Duodenal mucosa (tissue), 2 donors: ENCODE measurements around the gene C2.

ENCODE experiments used
- H3K27ac ChIP-seq: one replicate; pipeline ENCODE4 v1.7.0; 2013; ENCODE audit warnings: low read depth, low read length
- H3K27me3 ChIP-seq, 2 donors: one replicate each; pipeline ENCODE4 v1.7.0; 2013; ENCODE audit warnings: low read length in 2 of 2, control low read depth in 1 of 2; ENCODE audit not compliant: insufficient read depth in 2 of 2, control insufficient read depth in 1 of 2
- H3K36me3 ChIP-seq, 2 donors: one replicate each; pipeline ENCODE4 v1.7.0; 2013; ENCODE audit warnings: low read length in 2 of 2, control low read depth in 1 of 2; ENCODE audit not compliant: insufficient read depth in 2 of 2, control insufficient read depth in 1 of 2
- H3K4me1 ChIP-seq, 2 donors: one replicate each; pipeline ENCODE4 v1.7.0; 2013; ENCODE audit warnings: low read length in 2 of 2, control low read depth in 1 of 2; ENCODE audit not compliant: insufficient read depth in 2 of 2, control insufficient read depth in 1 of 2
- H3K4me3 ChIP-seq, 2 donors: one replicate each; pipeline ENCODE4 v1.7.0; 2013; ENCODE audit warnings: low read length in 2 of 2, low read depth in 1 of 2
- H3K9ac ChIP-seq, 2 donors: one replicate each; pipeline ENCODE4 v1.7.0; 2013; ENCODE audit warnings: low read length in 2 of 2, low read depth in 1 of 2
- H3K9me3 ChIP-seq, 2 donors: one replicate each; pipeline ENCODE4 v1.7.0; 2013; ENCODE audit warnings: low read length in 2 of 2, control low read depth in 1 of 2; ENCODE audit not compliant: control insufficient read depth in 1 of 2

C2 gene

GRCh38 chr6:31927242-31927862 lies at the start of gene C2:
C2 (plus strand) TSS chr6:31927717; CDS start chr6:31927753, 36 bp downstream.
- Histone ChIP-seq H3K9ac (peak within 1 kb of the TSS; percentile 66 to 68), H3K4me3 (peak within 1 kb of the TSS; percentile 69 to 70), H3K9me3 (no peaks in the 10 kb centered on the region), H3K27me3 (no peaks in the 10 kb centered on the region), H3K36me3 (no peaks in the 10 kb centered on the region), H3K27ac (no peak within 1 kb of the TSS), H3K4me1 (peaks cover 19 to 20% of the 10 kb centered on the region in 2 donors)

GRCh38 chr6:31878222-31878621 lies 49.3 kb upstream of the C2 start:
- Histone ChIP-seq H3K4me1 (peaks cover 6 to 17% of the 10 kb centered on the region in 2 donors), H3K27ac (peak overlapping the region; percentile 95), H3K9ac (peak overlapping the region; percentile 88 to 98), H3K4me3 (peak overlapping the region; percentile 51 to 88), H3K36me3 (peaks cover 45 to 52% of the 10 kb centered on the region in 2 donors), H3K9me3 (no peaks in the 10 kb centered on the region), H3K27me3 (no peaks in the 10 kb centered on the region)

GRCh38 chr6:31878726-31879125 lies 48.8 kb upstream of the C2 start, which contains the start of gene SLC44A4:
SLC44A4 (minus strand) TSS chr6:31878997; CDS start chr6:31878980, 17 bp downstream.
- H3K9ac ChIP-seq: peak within 1 kb of the TSS; percentile 88 to 98
- peak within 1 kb of the TSS; percentile 95 for H3K27ac ChIP-seq
- H3K9me3 ChIP-seq: no peaks in the 10 kb centered on the region
- H3K36me3 ChIP-seq: peaks cover 50 to 57% of the 10 kb centered on the region in 2 donors
- no peaks in the 10 kb centered on the region for H3K27me3 ChIP-seq
- peak within 1 kb of the TSS; percentile 51 to 88 for H3K4me3 ChIP-seq
- peaks cover 6 to 17% of the 10 kb centered on the region in 2 donors for H3K4me1 ChIP-seq

GRCh38 chr6:31879143-31879542 lies 48.4 kb upstream of the C2 start:
- Histone ChIP-seq H3K9ac (peak overlapping the region; percentile 70 to 98), H3K4me1 (peaks cover 6 to 17% of the 10 kb centered on the region in 2 donors), H3K36me3 (peaks cover 48 to 59% of the 10 kb centered on the region in 2 donors), H3K27me3 (no peaks in the 10 kb centered on the region), H3K27ac (peak overlapping the region; percentile 95), H3K9me3 (no peaks in the 10 kb centered on the region), H3K4me3 (peak overlapping the region; percentile 50 to 88)

DNA sequence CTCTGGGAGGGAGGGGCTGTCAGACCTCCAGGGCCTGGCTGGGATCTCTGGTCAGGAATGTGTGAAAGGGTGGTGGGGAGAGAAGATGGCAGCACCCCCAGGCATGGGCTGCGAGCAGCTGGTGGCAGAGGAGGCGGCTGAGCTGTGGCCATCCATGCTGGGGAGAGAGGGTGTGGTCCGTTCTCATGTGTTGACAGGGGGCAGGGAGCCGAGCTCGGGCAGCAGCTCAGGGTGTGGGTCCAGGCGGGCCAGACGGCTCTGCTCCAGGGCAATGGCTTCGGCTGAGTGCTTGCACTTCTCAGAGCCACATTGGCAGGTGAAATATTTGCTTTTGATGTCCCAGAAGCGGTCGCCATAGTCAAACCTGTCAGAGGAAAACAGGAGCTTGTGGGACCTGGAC lies 47.6 kb upstream of the C2 start:
- Histone ChIP-seq H3K36me3 (peaks cover 45 to 59% of the 10 kb centered on the region in 2 donors), H3K9ac (no peak overlapping the region), H3K9me3 (no peaks in the 10 kb centered on the region), H3K4me1 (peaks cover 6 to 17% of the 10 kb centered on the region in 2 donors), H3K27ac (no peak overlapping the region), H3K4me3 (no peak overlapping the region), H3K27me3 (no peaks in the 10 kb centered on the region)

- H3K4me3 ChIP-seq: no peak overlapping the region
- H3K27ac ChIP-seq: no peak overlapping the region
- no peak overlapping the region for H3K9ac ChIP-seq
- H3K9me3 ChIP-seq: no peaks in the 10 kb centered on the region
- peaks cover 39 to 58% of the 10 kb centered on the region in 2 donors for H3K36me3 ChIP-seq
- H3K4me1 ChIP-seq: peaks cover 6 to 14% of the 10 kb centered on the region in 2 donors
- H3K27me3 ChIP-seq: no peaks in the 10 kb centered on the region
These were observed 46.9 kb upstream of the C2 start for GRCh38 chr6:31880616-31881015.

DNA sequence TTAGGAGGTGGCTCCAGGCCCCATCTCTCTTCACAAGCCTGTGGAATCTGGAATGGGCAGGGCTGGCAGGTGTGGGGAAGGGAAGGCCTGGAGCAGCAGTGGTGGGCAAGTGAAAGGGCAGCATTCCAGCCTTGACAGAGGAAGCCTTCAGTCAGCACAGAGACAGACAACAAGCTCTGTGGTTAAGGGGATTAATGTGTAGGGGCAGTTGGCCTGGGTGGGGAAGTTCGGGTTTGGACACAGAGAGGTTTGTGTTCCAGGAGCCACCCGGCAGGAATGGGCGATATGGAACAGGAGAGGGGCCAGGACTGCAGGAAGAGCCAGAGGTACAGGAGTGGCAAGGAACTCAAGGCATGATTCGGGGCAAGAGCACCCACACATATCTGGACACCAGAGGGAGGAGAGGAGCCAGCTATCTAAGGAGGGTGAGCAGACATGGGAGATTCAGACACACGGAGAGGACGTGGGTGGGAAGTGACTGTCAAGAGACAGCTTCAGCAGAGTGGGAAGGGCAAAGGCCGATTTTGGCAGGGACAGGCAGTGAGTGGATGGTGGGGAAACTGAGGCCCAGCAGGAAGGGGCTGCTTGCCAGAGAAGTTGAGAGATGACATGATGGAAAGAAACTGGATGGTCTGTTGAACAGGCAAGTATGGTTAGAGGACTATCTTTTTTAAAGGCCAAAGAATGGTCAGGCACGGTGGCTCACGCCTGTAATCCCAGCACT lies 46.2 kb upstream of the C2 start:
- Histone ChIP-seq H3K4me3 (no peak overlapping the region), H3K27me3 (no peaks in the 10 kb centered on the region), H3K36me3 (peaks cover 35 to 59% of the 10 kb centered on the region in 2 donors), H3K9me3 (no peaks in the 10 kb centered on the region), H3K4me1 (peaks cover 6 to 10% of the 10 kb centered on the region in 2 donors), H3K9ac (no peak overlapping the region), H3K27ac (no peak overlapping the region)

DNA sequence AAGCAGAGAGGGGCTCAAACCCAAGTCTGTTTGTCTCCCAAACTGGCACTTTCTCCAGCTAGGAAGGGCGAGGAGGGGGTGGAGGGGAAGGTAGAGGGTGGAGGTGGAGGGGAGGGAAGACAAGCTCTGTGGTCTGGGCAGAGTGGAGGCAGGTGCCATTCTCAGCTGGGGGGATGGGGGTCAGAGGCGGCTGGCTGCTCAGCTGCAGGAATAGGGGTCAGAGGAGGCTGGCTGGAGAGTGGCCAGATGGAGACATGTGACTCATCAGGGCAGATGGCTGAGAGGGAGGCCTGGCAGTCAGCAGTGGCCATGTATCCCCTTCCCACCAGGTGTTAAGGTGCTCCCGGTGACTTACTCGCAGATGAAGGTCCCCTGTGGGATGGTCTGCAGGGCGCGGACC lies 45.2 kb upstream of the C2 start:
- Histone ChIP-seq H3K36me3 (peaks cover 35 to 69% of the 10 kb centered on the region in 2 donors), H3K27ac (no peak overlapping the region)

GRCh38 chr6:31883676-31884075 lies 43.8 kb upstream of the C2 start:
- H3K9me3 ChIP-seq: no peaks in the 10 kb centered on the region
- no peak overlapping the region for H3K9ac ChIP-seq
- H3K27me3 ChIP-seq: no peaks in the 10 kb centered on the region
- H3K36me3 ChIP-seq: peaks cover 35 to 82% of the 10 kb centered on the region in 2 donors
- no peaks in the 10 kb centered on the region for H3K4me1 ChIP-seq
- no peak overlapping the region for H3K27ac ChIP-seq
- no peak overlapping the region for H3K4me3 ChIP-seq

More for the DNA sequence above, 45.2 kb upstream of the C2 start:
- H3K4me3 ChIP-seq: no peak overlapping the region
- H3K27me3 ChIP-seq: no peaks in the 10 kb centered on the region
- no peaks in the 10 kb centered on the region for H3K9me3 ChIP-seq
- no peak overlapping the region for H3K9ac ChIP-seq
- peaks cover 1% of the 10 kb centered on the region in 2 donors for H3K4me1 ChIP-seq

DNA sequence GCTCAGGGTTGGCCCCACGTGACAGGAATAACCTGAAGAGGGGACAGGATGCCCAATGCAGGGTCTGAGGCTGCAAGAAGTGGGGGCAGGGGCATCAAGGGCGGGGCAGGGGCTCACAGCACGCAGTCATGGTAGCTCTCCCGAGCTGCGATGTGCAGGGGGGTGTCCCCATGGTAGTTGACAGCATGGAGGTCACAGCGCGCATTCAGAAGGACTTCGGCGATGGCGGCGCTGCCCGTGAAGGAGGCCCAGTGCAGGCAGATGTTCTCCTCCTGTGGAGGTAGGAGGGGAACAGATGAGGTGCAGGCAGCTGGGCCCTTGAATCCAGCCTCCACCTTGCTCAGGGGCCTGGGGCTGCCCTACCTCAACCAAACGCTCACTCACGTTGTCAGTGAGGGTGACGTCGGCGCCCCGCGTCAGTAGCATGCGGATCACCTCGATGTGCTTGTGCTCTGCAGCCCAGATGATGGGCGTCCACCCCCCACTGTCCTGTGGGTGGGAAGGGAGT lies 42.9 kb upstream of the C2 start:
- Histone ChIP-seq H3K27ac (no peak overlapping the region), H3K36me3 (peaks cover 41 to 89% of the 10 kb centered on the region in 2 donors), H3K9ac (no peak overlapping the region), H3K27me3 (no peaks in the 10 kb centered on the region), H3K4me1 (no peaks in the 10 kb centered on the region), H3K4me3 (no peak overlapping the region), H3K9me3 (no peaks in the 10 kb centered on the region)
